Endodermal cell (in vitro differentiated cells): ENCODE measurements around the gene TPT1. TPM values are rescaled to one million over a fixed set of nuclear protein-coding genes. Genes with fewer than 3 reads are reported as not detected.

Experiments used
- DNase-seq: peaks from one replicate; pipeline ENCODE4 v3.0.0-alpha.2; 2017
- H3K27ac ChIP-seq: 2 replicates; pipeline ENCODE4 v1.5.1; 2013; ENCODE audit warnings: mild to moderate bottlenecking, low read depth, low read length, moderate library complexity
- H3K27me3 ChIP-seq: 2 replicates; pipeline ENCODE4 v1.6.1; 2013; ENCODE audit warnings: mild to moderate bottlenecking, low read length, moderate library complexity; ENCODE audit not compliant: insufficient read depth, control insufficient read depth, poor library complexity, severe bottlenecking
- H3K36me3 ChIP-seq: 2 replicates; pipeline ENCODE4 v1.7.0; 2013; ENCODE audit warnings: mild to moderate bottlenecking, low read length, moderate library complexity; ENCODE audit not compliant: control insufficient read depth, insufficient read depth
- H3K4me1 ChIP-seq: one replicate; pipeline ENCODE4 v1.7.0; 2013; ENCODE audit warnings: low read length; ENCODE audit not compliant: control insufficient read depth, insufficient read depth
- H3K4me3 ChIP-seq: 2 replicates; pipeline ENCODE4 v1.5.1; 2013; ENCODE audit warnings: mild to moderate bottlenecking, low read length, moderate library complexity
- H3K9ac ChIP-seq: 2 replicates; pipeline ENCODE4 v1.6.1; 2013; ENCODE audit warnings: mild to moderate bottlenecking, low read length, moderate library complexity; ENCODE audit not compliant: poor library complexity, severe bottlenecking; ENCODE audit errors: extremely low read depth
- H3K9me3 ChIP-seq: 2 replicates; pipeline ENCODE4 v1.6.1; 2013; ENCODE audit warnings: mild to moderate bottlenecking, low read length, moderate library complexity; ENCODE audit not compliant: control insufficient read depth
- H3K27ac Mint-ChIP-seq: 2 replicates; pipeline ENCODE4 v1.8.0; 2020; ENCODE audit warnings: mixed read lengths
- H3K27me3 Mint-ChIP-seq: 2 replicates; pipeline ENCODE4 v1.8.0; 2021; ENCODE audit warnings: mild to moderate bottlenecking, mixed read lengths; ENCODE audit not compliant: insufficient read depth
- H3K36me3 Mint-ChIP-seq: 2 replicates; pipeline ENCODE4 v1.8.0; 2020; ENCODE audit warnings: low read depth, mixed read lengths
- H3K4me1 Mint-ChIP-seq: 2 replicates; pipeline ENCODE4 v1.8.0; 2020; ENCODE audit warnings: mixed read lengths
- H3K4me3 Mint-ChIP-seq: 2 replicates; pipeline ENCODE4 v1.8.0; 2020; ENCODE audit warnings: mild to moderate bottlenecking, moderate library complexity, mixed read lengths
- H3K9me3 Mint-ChIP-seq: 2 replicates; pipeline ENCODE4 v1.8.0; 2020; ENCODE audit warnings: mild to moderate bottlenecking, mixed read lengths
- CTCF ChIP-seq: fragments of 200-600 bp; sonication (generic); conservative IDR thresholded peaks from 2 replicates; pipeline ENCODE4 v1.5.0; 2021; ENCODE audit warnings: antibody characterized with exemption, mild to moderate bottlenecking
- WGBS, 2 experiments: methylation state at CpG; one replicate each; pipeline versions ENCODE4 v1.1.5 to v1.1.7; 2013; ENCODE audit warnings: missing lambda C conversion rate in 2 of 2, mixed read lengths in 1 of 2; ENCODE audit not compliant: insufficient coverage in 1 of 2, insufficient read length in 1 of 2; 5-methylcytosine and 5-hydroxymethylcytosine counted together
- total RNA-seq, 2 donors: library from RNA; stranded (reverse); fragmentation: NEBNext Ultra II Directional in 1 of 2; extraction: Animal tissue kit (Norgen Biotek cat#: 25700) in 1 of 2; gene quantifications; 2 replicates in 1 of 2; 3 replicates in 1 of 2; pipeline ENCODE4 v1.2.1, GENCODE V29; 2021

Gene TPT1
- total RNA-seq, 2 donors from 2014 or later, result 2,192 to 2,586 TPM

- Histone ChIP-seq H3K9me3 (no peaks in the 10 kb centered on the region), H3K9ac (no peak overlapping the region), H3K4me3 (no peak overlapping the region), H3K4me1 (peaks cover 5% of the 10 kb centered on the region), H3K36me3 (peaks cover 28% of the 10 kb centered on the region), H3K27ac (no peak overlapping the region), H3K27me3 (no peaks in the 10 kb centered on the region)
- 80 to 95% methylated on average over 3 of the region's 3 CpGs for WGBS, 2 experiments
- H3K27ac Mint-ChIP-seq, result no peak overlapping the region
- DNase-seq, result no peak
- peaks cover 18% of the 10 kb centered on the region for H3K36me3 Mint-ChIP-seq
- no peak for TF ChIP-seq CTCF
- no peaks in the 10 kb centered on the region for H3K9me3 Mint-ChIP-seq
- peaks cover 34% of the 10 kb centered on the region for H3K4me1 Mint-ChIP-seq
- H3K27me3 Mint-ChIP-seq, result no peaks in the 10 kb centered on the region
- no peak overlapping the region for H3K4me3 Mint-ChIP-seq
Measured at GRCh38 chr13:45331692-45332035, 9.3 kb downstream of the TPT1 start.

GRCh38 chr13:45331123-45331619 is 9.8 kb downstream of the TPT1 start:
- H3K27me3 Mint-ChIP-seq, result no peaks in the 10 kb centered on the region
- H3K4me1 ChIP-seq, result peaks cover 5% of the 10 kb centered on the region
- no peak overlapping the region for H3K9ac ChIP-seq
- WGBS, 2 experiments, result 77% methylated on average over 1 of the region's 1 CpG; no CpG with 5 or more reads in 1 of the 2 experiments
- no peaks in the 10 kb centered on the region for H3K9me3 ChIP-seq
- peaks cover 23% of the 10 kb centered on the region for H3K36me3 ChIP-seq
- H3K27me3 ChIP-seq, result no peaks in the 10 kb centered on the region
- TF ChIP-seq CTCF, result no peak
- H3K36me3 Mint-ChIP-seq, result peaks cover 13% of the 10 kb centered on the region
- H3K9me3 Mint-ChIP-seq, result no peaks in the 10 kb centered on the region
- H3K27ac ChIP-seq, result no peak overlapping the region
- DNase-seq, result no peak
- peaks cover 31% of the 10 kb centered on the region for H3K4me1 Mint-ChIP-seq
- no peak overlapping the region for H3K4me3 ChIP-seq
- H3K4me3 Mint-ChIP-seq, result no peak overlapping the region
- H3K27ac Mint-ChIP-seq, result no peak overlapping the region

GRCh38 chr13:45328661-45329111 is 12.3 kb downstream of the TPT1 start:
- H3K9me3 Mint-ChIP-seq, result no peaks in the 10 kb centered on the region

More at GRCh38 chr13:45328661-45329111, 12.3 kb downstream of the TPT1 start:
- Mint-ChIP-seq H3K36me3 (no peaks in the 10 kb centered on the region), H3K4me3 (no peak overlapping the region), H3K27me3 (no peaks in the 10 kb centered on the region), H3K4me1 (peaks cover 21% of the 10 kb centered on the region), H3K27ac (no peak overlapping the region)
- TF ChIP-seq CTCF, result no peak
- 85 to 100% methylated on average over 2 to 3 of the region's 3 CpGs for WGBS, 2 experiments
- DNase-seq, result no peak
- Histone ChIP-seq H3K9ac (no peak overlapping the region), H3K4me3 (no peak overlapping the region), H3K4me1 (peaks cover 5% of the 10 kb centered on the region), H3K9me3 (no peaks in the 10 kb centered on the region), H3K36me3 (no peaks in the 10 kb centered on the region), H3K27ac (no peak overlapping the region), H3K27me3 (no peaks in the 10 kb centered on the region)
